Spleen (tissue), 11 donors: ENCODE data around the gene MAGI2. TPM values are rescaled to one million over a fixed set of nuclear protein-coding genes. Genes with fewer than 3 reads are reported as not detected.

Source experiments
- DNase-seq: peaks from one replicate; pipeline ENCODE4 v3.0.0-alpha.2; 2020
- H3K27ac ChIP-seq, 8 donors: fragments of 200-600 bp; sonication (generic) in 7 of 8; 1 replicate in 4 of 8; 2 replicates in 4 of 8; pipeline versions ENCODE4 v1.5.0 to v1.8.0; 2016 to 2021; ENCODE audit warnings: inconsistent platforms in 4 of 8, mild to moderate bottlenecking in 4 of 8, moderate library complexity in 1 of 8
- H3K27me3 ChIP-seq, 7 donors: fragments of 200-600 bp; sonication (generic) in 6 of 7; replicated peaks in 1 of 7; 1 replicate in 4 of 7; 2 replicates in 3 of 7; pipeline versions ENCODE4 v1.5.0 to v1.8.0; 2016 to 2021; ENCODE audit warnings: inconsistent platforms in 3 of 7, mild to moderate bottlenecking in 1 of 7
- H3K36me3 ChIP-seq, 6 donors: fragments of 200-600 bp; sonication (generic) in 5 of 6; 1 replicate in 4 of 6; 2 replicates in 2 of 6; pipeline versions ENCODE4 v1.5.0 to v1.8.0; 2016 to 2021; ENCODE audit warnings: inconsistent platforms in 2 of 6
- H3K4me1 ChIP-seq, 6 donors: fragments of 200-600 bp; sonication (generic) in 5 of 6; 1 replicate in 3 of 6; 2 replicates in 3 of 6; pipeline versions ENCODE4 v1.5.0 to v1.8.0; 2016 to 2021; ENCODE audit warnings: inconsistent platforms in 3 of 6
- H3K4me3 ChIP-seq, 8 donors: fragments of 200-600 bp; sonication (generic) in 7 of 8; 1 replicate in 4 of 8; 2 replicates in 4 of 8; pipeline versions ENCODE4 v1.5.0 to v1.8.0; 2016 to 2021; ENCODE audit warnings: inconsistent platforms in 4 of 8, mild to moderate bottlenecking in 4 of 8, moderate library complexity in 2 of 8
- H3K9me3 ChIP-seq, 8 donors: fragments of 200-600 bp; sonication (generic) in 7 of 8; 1 replicate in 4 of 8; 2 replicates in 4 of 8; pipeline versions ENCODE4 v1.5.0 to v1.8.0; 2016 to 2021; ENCODE audit warnings: inconsistent platforms in 4 of 8
- CTCF ChIP-seq, 11 experiments: fragments of 200-600 bp in 7 of 11; fragments of 450-650 bp in 4 of 11; sonication (generic) in 4 of 11; IDR thresholded peaks in 8 of 11; conservative IDR thresholded peaks in 3 of 11; 1 replicate in 7 of 11; 2 replicates in 4 of 11; pipeline versions ENCODE4 v1.4.0 to v1.8.0; 2016 to 2021; ENCODE audit warnings: antibody characterized with exemption in 11 of 11, inconsistent platforms in 4 of 11, mild to moderate bottlenecking in 1 of 11
- POLR2A ChIP-seq, 3 donors: fragments of 450-650 bp; IDR thresholded peaks; one replicate each; pipeline ENCODE4 v1.5.1; 2017; ENCODE audit warnings: antibody characterized with exemption in 3 of 3, mild to moderate bottlenecking in 1 of 3
- POLR2AphosphoS5 ChIP-seq, 3 donors: sonication (generic); formaldehyde crosslinking; IDR thresholded peaks; one replicate each; pipeline ENCODE4 v1.5.1; 2017; ENCODE audit warnings: antibody characterized with exemption in 3 of 3
- WGBS, 5 donors: extraction: QIAGEN DNeasy Blood & Tissue Kit in 3 of 5; methylation state at CpG; one replicate each; pipeline versions ENCODE4 v1.1.5 to v1.1.7; 2013 to 2018; 5-methylcytosine and 5-hydroxymethylcytosine counted together
- intact Hi-C: fragments of 100-400 bp; cut with DNase I; formaldehyde crosslinking; loops from one replicate; pipeline ENCODE4 v1.15.0; 2023; ENCODE audit warnings: low total_unique reads
- polyA plus RNA-seq, 3 donors: library from polyadenylated mRNA; stranded (reverse); fragments of 200-250 nt; gene quantifications; one replicate each; pipeline ENCODE4 v1.2.1, GENCODE V29; 2013
- total RNA-seq, 7 donors: library from RNA; depleted of rRNA in 3 of 7; stranded (reverse); fragments of >200 nt in 3 of 7; fragmentation: NEBNext Ultra II Directional in 4 of 7; extraction: Animal tissue kit (Norgen Biotek cat#: 25700) in 4 of 7; gene quantifications; one replicate each; pipeline versions ENCODE4 v1.1.0 to v1.2.1, GENCODE V29; 2016 to 2021
- donor health status: healthy with polysubstance abuse.
- donor health status: DM: no; HTN: no; CAD: no; lungs with moderate emphysema.
- donor health status: DM: no; HTN: no; CAD: no.
- donor health status: Bipolar disorder and iron deficiency.
- donor health status: healthy.
- donor health status: DM: no; HTN: no; CAD: no.
- donor health status: DM: yes; HTN: yes; CAD: no.

MAGI2 gene
- total and polyA plus RNA-seq, 10 donors = 0.74 to 18.1 (median 11.1) TPM

- no peak overlapping the region for H3K27ac ChIP-seq
- H3K9me3 ChIP-seq = no peaks in the 10 kb centered on the region
- no peaks in the 10 kb centered on the region for H3K4me1 ChIP-seq
- no peak for TF ChIP-seq POLR2AphosphoS5 (IDR thresholded peaks at IDR 0.05)
- TF ChIP-seq POLR2A (IDR thresholded peaks at IDR 0.05) = no peak
- TF ChIP-seq CTCF (IDR thresholded peaks at IDR 0.05 in 8 of 11, conservative IDR thresholded peaks at IDR 0.05 in 3 of 11) = no peak
- intact Hi-C loops = no loop called here
- WGBS, 5 donors = 78 to 85% (median 81%) methylated on average over 3 of the region's 3 CpGs
- no peaks in the 10 kb centered on the region for H3K27me3 ChIP-seq
- H3K36me3 ChIP-seq = no peaks in the 10 kb centered on the region
- no peak for DNase-seq
- H3K4me3 ChIP-seq = no peak overlapping the region
Observed at GRCh38 chr7:78345979-78346378, 1107.5 kb downstream of the MAGI2 start.

- intact Hi-C loops = no loop called here
- no peaks in the 10 kb centered on the region for H3K36me3 ChIP-seq
- no peak overlapping the region for H3K4me3 ChIP-seq
- no peaks in the 10 kb centered on the region for H3K4me1 ChIP-seq
- TF ChIP-seq POLR2AphosphoS5 (IDR thresholded peaks at IDR 0.05) = no peak
- TF ChIP-seq POLR2A (IDR thresholded peaks at IDR 0.05) = no peak
- no peak for TF ChIP-seq CTCF (IDR thresholded peaks at IDR 0.05 in 8 of 11, conservative IDR thresholded peaks at IDR 0.05 in 3 of 11)
- WGBS, 5 donors = 81 to 91% (median 90%) methylated on average over 14 of the region's 14 CpGs
- H3K27ac ChIP-seq = no peak overlapping the region
- DNase-seq = no peak
- no peaks in the 10 kb centered on the region for H3K9me3 ChIP-seq
- H3K27me3 ChIP-seq = no peaks in the 10 kb centered on the region
Observed at GRCh38 chr7:78345293-78345911, 1108.1 kb downstream of the MAGI2 start.

- intact Hi-C loops = no loop called here
Observed at GRCh38 chr7:78334426-78334825, 1119.0 kb downstream of the MAGI2 start.

More at GRCh38 chr7:78334426-78334825, 1119.0 kb downstream of the MAGI2 start:
- no peaks in the 10 kb centered on the region for H3K36me3 ChIP-seq
- 87 to 95% (median 90%) methylated on average over 3 of the region's 3 CpGs for WGBS, 5 donors
- no peak overlapping the region for H3K4me3 ChIP-seq
- TF ChIP-seq CTCF (IDR thresholded peaks at IDR 0.05 in 8 of 11, conservative IDR thresholded peaks at IDR 0.05 in 3 of 11) (no peak), POLR2A (IDR thresholded peaks at IDR 0.05) (no peak), POLR2AphosphoS5 (IDR thresholded peaks at IDR 0.05) (no peak)
- no peaks in the 10 kb centered on the region for H3K4me1 ChIP-seq
- no peak overlapping the region for H3K27ac ChIP-seq
- no peaks in the 10 kb centered on the region for H3K9me3 ChIP-seq
- H3K27me3 ChIP-seq = no peaks in the 10 kb centered on the region
- DNase-seq = no peak
